Measurements from ENCODE around the gene GMPR2. TPM values are rescaled to one million over a fixed set of nuclear protein-coding genes. Genes with fewer than 3 reads are reported as not detected.

Gene GMPR2
- total RNA-seq, 2 experiments from 2014 or later: 45.6 to 49.3 TPM

- POLR2A ChIA-PET: interaction anchor here (0.6 to 4.7 kb wide), 18 partner anchors 10 to 125 kb away, joined by 3 to 21 read pairs (median 6); partner anchors contain the start of genes CIDEB, LTB4R, LTB4R2 and PSME2
Measured at GRCh38 chr14:24271834-24272263, 39.1 kb downstream of the GMPR2 start.

GRCh38 chr14:24272467-24272866 lies 39.7 kb downstream of the GMPR2 start:
- CTCF ChIA-PET: interaction anchor here (0.7 to 5.4 kb wide), 10 partner anchors 11 to 58 kb away, joined by 3 to 66 read pairs (median 10); partner anchors contain the start of genes CIDEB, DHRS1, LTB4R and LTB4R2
- no peaks in the 10 kb centered on the region for H3K27me3 Mint-ChIP-seq
- POLR2A ChIA-PET: interaction anchor here (0.6 to 4.7 kb wide), 11 partner anchors 11 to 126 kb away, joined by 3 to 21 read pairs (median 8); partner anchors contain the start of genes LTB4R, LTB4R2, PSME2 and RNF31
- H3K4me3 Mint-ChIP-seq: peak overlapping the region; percentile 82
- H3K9me3 Mint-ChIP-seq: no peaks in the 10 kb centered on the region
- peaks cover 13% of the 10 kb centered on the region for H3K36me3 Mint-ChIP-seq (ENCODE audit: low read depth)
- intact Hi-C loops (cut with micrococcal nuclease): no loop called here
- TF ChIP-seq CTCF (IDR thresholded peaks at IDR 0.05): no peak
- H3K4me1 Mint-ChIP-seq (ENCODE audit: low read depth): peaks cover 48% of the 10 kb centered on the region
- DNase-seq (no peak), ATAC-seq (no peak)
- peak overlapping the region; percentile 94 for H3K27ac Mint-ChIP-seq

More at GRCh38 chr14:24271834-24272263, 39.1 kb downstream of the GMPR2 start:
- Mint-ChIP-seq H3K27me3 (no peaks in the 10 kb centered on the region), H3K4me3 (peak overlapping the region; percentile 82), H3K27ac (peak overlapping the region; percentile 94), H3K36me3 (ENCODE audit: low read depth) (peaks cover 18% of the 10 kb centered on the region), H3K9me3 (no peaks in the 10 kb centered on the region), H3K4me1 (ENCODE audit: low read depth) (peaks cover 42% of the 10 kb centered on the region)
- ATAC-seq (no peak), DNase-seq (no peak)
- no peak for TF ChIP-seq CTCF (IDR thresholded peaks at IDR 0.05)
- intact Hi-C loops (cut with micrococcal nuclease): loop anchor here (2.0 kb wide), 1 partner anchor 25 kb away; no protein-coding TSS in a partner anchor
- CTCF ChIA-PET: interaction anchor here (0.7 to 5.4 kb wide), 15 partner anchors 10 to 165 kb away, joined by 3 to 66 read pairs (median 7); partner anchors contain the start of genes CIDEB, DHRS1, LTB4R and LTB4R2

GRCh38 chr14:24273422-24273998 lies 40.8 kb downstream of the GMPR2 start:
- DNase-seq: no peak
- peaks cover 3% of the 10 kb centered on the region for H3K9me3 Mint-ChIP-seq
- ChIA-PET POLR2A (interaction anchor here (0.6 to 2.1 kb wide), 8 partner anchors 16 to 157 kb away, joined by 3 to 14 read pairs (median 5); partner anchors contain the start of genes DHRS1, NOP9 and TINF2), CTCF (interaction anchor here (0.7 to 3.8 kb wide), 13 partner anchors 9 to 222 kb away, joined by 3 to 26 read pairs (median 5); partner anchors contain the start of genes CARMIL3, CIDEB and TINF2)
- no peak for TF ChIP-seq CTCF (IDR thresholded peaks at IDR 0.05)
- peaks cover 58% of the 10 kb centered on the region for H3K4me1 Mint-ChIP-seq (ENCODE audit: low read depth)
- H3K36me3 Mint-ChIP-seq (ENCODE audit: low read depth): peaks cover 17% of the 10 kb centered on the region
- intact Hi-C loops (cut with micrococcal nuclease): no loop called here
- H3K4me3 Mint-ChIP-seq: peak overlapping the region; percentile 36
- H3K27me3 Mint-ChIP-seq: no peaks in the 10 kb centered on the region
- no peak for ATAC-seq
- peak overlapping the region; percentile 89 for H3K27ac Mint-ChIP-seq

- Mint-ChIP-seq H3K27ac (peak overlapping the region; percentile 89), H3K4me3 (peak overlapping the region; percentile 36), H3K9me3 (peaks cover 3% of the 10 kb centered on the region), H3K4me1 (ENCODE audit: low read depth) (peaks cover 64% of the 10 kb centered on the region), H3K36me3 (ENCODE audit: low read depth) (peaks cover 18% of the 10 kb centered on the region), H3K27me3 (no peaks in the 10 kb centered on the region)
- ChIA-PET CTCF (interaction anchor here (0.8 to 3.8 kb wide), 12 partner anchors 9 to 222 kb away, joined by 3 to 26 read pairs (median 4); partner anchors contain the start of genes CARMIL3, CIDEB and TINF2), POLR2A (interaction anchor here (0.6 to 2.1 kb wide), 8 partner anchors 15 to 157 kb away, joined by 3 to 14 read pairs (median 5); partner anchors contain the start of genes DHRS1, NOP9 and TINF2)
- intact Hi-C loops (cut with micrococcal nuclease): no loop called here
- peak; percentile 76 for DNase-seq
- TF ChIP-seq CTCF (IDR thresholded peaks at IDR 0.05): no peak
- ATAC-seq: peak; percentile 56
Measured at GRCh38 chr14:24274101-24274543, 41.4 kb downstream of the GMPR2 start.
